NCI-H748 treated with DMSO at 0.1 percent for 48 hours (cell line): ENCODE data around the gene ST6GALNAC6.

Experiments used
- DNase-seq: peaks from one replicate; lab custom pipeline; 2025; lab: John Stamatoyannopoulos, UW

The ST6GALNAC6 gene

GRCh38 chr9:127916720-127917581, 17.5 kb upstream of the ST6GALNAC6 start, which contains the start of gene ST6GALNAC4:
TSS of gene ST6GALNAC4 (minus strand) at chr9:127917041. CDS start at chr9:127916419, 622 bp downstream.
- peak; percentile 70 for DNase-seq

GRCh38 chr9:127915801-127916719, 16.7 kb upstream of the ST6GALNAC6 start:
- DNase-seq: no peak

GRCh38 chr9:127915325-127915752, 15.9 kb upstream of the ST6GALNAC6 start:
- DNase-seq: no peak

- DNase-seq: no peak
These were observed 14.3 kb upstream of the ST6GALNAC6 start for GRCh38 chr9:127913682-127914081.

- no peak for DNase-seq
These were observed 13.5 kb upstream of the ST6GALNAC6 start for GRCh38 chr9:127912882-127913281.

- no peak for DNase-seq
These were observed 12.9 kb upstream of the ST6GALNAC6 start for GRCh38 chr9:127912296-127912695.

DNA sequence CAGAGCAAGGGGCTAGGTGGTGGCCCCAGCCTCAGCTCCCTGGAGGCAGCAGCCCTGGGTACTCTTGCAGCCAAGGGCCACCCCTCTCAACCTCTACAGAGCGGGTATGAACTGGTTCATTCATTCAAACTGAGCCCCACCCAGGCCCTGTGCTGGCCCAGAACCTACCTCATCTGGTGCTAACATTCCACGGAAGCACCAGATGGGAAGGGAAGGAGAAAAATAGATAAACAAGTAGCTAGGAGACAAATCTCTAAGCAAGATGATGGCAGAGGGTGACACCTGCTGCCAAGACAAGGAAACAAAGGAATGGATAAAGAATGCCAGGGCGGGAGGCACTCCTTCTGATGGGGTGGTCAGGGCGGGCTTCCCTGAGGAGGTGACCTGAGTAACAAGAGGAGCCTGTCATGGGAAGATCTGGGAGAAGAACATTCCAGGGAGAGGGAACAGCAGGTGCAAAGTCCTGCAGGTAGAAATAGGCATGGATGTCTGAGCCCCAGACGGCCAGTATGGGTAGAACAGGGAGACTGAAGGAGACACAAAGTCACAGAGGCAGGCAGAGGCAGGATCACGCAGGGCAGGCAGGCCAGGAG, 11.3 kb upstream of the ST6GALNAC6 start:
- no peak for DNase-seq

- no peak for DNase-seq
These were observed 10.5 kb upstream of the ST6GALNAC6 start for GRCh38 chr9:127909839-127910273.

DNA sequence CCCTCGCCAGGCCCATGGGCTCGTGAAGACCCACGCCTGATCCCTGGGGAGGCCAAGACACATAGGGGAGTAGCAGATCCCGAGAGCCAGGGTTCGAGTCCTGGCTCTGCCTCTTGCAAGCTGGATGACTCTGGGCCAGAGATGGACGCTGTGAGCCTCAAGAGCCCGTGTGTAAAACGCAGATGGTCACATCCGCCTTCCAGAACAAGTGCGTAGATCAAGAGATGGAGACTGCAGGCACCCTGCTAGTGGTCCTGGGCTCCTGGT, 9.2 kb upstream of the ST6GALNAC6 start:
- DNase-seq: no peak

DNA sequence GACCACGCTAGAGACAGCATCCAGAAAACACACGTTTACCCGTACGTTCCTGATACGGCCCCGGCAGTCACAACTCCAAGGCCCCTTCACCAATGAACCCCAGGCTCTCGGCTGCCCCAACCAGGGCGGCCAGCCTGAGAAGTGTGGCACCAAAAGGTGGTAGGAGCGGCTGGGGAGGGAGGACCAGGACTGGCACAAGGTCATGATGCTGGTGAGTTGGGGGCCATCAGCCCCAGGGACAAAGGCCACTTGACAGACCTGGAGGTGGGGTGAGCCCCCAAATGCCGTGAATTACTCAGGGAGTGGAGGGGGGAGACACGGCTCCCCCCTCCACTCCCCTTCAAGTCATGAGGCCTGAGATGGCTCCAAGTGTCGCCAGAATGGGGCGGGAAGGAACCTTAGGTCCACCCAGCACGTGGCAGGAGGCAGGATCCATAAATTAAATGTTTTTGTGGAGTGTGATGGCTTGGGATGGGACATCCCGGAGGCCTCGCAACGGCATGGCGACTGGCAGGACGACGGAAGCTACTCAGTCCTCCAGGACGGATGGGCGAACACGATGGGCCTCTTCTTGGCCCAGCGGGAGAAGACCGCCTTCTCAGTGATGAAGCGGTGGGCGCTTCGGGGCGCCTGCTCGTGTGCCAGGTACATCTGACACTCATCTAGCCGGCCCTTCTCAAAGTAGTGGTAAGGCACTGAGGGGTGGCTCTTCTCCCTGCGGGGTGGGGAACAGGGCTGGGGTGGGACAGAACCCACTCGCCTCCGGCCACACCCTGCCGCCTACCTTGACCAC, 8.7 kb upstream of the ST6GALNAC6 start:
- DNase-seq: no peak

- DNase-seq: no peak
These were observed 6.4 kb upstream of the ST6GALNAC6 start for GRCh38 chr9:127905788-127906191.

DNA sequence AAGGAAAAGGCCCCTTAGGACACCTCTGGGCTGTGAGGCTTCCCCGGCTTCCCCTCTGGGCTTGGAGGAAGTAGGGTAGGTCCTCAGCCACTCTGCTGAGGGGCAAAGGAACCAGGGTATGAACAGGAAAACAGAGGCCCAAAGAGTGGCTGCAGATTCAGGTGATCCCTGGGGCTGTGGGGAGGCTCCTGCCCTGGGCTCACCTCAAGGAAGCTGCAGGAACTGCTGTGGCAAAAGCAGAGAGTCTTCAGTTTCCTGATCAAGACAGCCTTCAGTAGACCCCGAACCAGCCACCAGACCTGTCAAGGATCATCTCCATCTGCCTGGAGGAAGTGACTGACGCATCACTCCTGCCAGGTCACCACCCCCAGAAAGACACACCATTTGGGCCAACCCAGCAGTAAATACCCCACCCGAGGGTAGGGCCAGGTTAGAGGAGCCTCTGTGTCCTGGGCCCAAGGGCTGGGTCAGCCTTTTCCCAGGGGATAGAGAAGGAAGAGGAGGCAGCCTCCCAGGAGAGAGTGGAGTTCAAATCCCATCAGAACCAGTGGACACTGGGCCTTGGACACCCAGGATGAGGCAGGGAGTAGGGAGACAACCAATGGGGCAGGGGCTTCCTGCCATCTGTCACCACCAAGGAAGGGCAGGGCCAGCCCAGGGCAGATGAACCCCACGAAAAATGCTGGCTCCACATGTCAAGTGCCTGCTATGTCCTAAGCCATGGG, 5.8 kb upstream of the ST6GALNAC6 start:
- no peak for DNase-seq

GRCh38 chr9:127904561-127905003, 5.2 kb upstream of the ST6GALNAC6 start:
- no peak for DNase-seq

DNA sequence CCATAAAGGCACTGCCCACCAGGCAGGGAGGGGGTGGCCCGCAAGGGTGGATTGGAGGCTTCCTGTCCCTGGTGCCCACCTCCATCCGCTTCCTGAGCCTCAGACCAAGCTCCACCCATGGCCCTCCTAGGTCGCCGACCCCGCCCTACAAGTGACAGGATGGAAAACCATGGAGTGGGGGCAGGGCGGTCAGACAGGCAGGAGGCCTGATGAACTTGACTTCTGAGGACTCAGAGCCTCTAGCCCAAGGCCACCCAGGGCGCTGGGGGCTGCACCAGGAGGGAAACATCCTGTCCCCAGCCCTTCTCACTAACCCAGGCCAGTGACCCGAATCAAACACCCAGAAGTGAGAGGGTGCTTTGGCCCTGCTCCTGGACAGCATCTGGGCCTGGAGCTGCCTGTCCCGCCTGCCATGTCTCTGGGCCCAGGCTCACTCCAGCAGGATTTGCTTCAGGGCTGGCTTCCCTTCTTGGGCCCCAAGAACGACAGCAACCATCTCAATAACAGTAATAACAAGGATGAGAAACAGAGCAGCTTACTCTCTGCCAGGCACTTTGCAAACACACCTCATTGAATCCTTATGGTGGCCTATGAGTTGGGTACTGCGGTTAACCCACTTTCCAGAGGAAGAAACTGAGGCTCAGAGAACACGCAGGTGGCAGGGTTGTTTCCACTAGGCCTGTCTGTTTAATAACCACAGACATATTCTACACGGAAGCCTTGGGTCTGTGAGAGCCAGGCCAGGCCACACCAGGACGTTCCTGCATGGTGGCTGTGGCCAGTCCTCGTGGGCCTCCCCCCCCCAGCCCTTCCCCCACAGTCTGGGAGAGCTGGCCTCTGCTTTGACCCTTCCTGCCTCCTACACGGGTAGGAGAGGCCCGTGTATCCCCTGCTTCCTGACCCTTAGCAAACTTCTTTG, 4.4 kb upstream of the ST6GALNAC6 start:
- no peak for DNase-seq

DNA sequence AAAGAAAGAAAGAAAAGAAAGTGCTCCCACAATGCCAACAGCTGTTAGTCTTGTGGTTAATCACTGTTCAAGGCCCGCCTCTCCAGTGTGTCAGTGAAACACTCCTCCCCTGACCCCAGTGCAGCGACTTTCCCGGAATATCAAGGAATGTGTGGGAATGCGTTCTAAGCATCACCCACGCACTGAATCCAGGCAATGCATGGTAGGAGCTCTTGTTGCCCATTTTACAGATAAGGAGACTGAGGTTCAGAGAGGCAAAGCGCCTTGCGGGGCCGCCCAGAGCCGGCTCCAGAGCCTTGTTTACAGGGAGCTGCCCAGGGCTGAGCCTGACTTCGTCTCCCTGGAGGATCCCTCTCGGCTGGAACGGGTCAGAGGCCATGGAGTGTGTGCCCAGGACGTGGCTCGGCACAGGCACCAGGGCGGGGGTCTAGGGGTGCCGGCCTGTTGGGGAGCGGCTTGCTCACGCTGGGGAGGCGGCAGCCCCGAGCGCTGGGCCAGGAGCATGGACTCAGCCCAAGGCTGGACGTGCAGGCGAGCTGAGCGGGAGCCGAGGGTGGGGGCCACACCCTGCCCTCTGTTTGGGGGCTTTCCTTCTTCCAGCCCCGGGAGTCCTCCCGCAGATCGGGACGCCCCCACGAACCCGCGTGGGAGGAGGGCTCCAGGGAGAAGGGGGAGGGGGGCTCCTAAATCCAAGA, 823 bp downstream of the ST6GALNAC6 start:
- DNase-seq: no peak

DNA sequence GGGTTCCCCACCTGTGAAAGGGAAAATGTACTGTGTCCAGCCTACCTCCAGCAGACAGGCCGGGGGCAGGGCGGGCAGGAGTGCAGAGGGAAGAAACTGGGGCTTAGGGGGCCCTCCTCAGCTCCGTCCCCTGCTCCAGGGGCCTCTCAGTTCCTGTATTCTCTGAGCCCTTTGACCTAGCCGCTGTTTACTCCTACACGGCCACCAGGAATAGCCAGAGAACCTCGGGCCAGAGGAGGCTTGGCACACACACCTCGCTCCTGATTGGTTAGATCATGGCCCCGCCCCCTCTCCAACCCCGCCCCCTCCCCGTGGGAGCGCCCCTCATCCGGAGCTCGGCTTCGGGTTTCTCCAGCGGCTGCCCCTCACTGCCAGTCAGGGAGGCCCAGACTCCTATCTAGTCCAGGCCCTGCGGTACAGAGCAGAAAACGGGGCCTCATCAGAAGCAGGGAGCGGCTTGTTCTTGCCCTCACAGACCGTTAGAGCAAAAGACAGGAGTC, 2.2 kb downstream of the ST6GALNAC6 start:
- peak; percentile 27 for DNase-seq

GRCh38 chr9:127896395-127897192, 2.8 kb downstream of the ST6GALNAC6 start:
- no peak for DNase-seq

DNA sequence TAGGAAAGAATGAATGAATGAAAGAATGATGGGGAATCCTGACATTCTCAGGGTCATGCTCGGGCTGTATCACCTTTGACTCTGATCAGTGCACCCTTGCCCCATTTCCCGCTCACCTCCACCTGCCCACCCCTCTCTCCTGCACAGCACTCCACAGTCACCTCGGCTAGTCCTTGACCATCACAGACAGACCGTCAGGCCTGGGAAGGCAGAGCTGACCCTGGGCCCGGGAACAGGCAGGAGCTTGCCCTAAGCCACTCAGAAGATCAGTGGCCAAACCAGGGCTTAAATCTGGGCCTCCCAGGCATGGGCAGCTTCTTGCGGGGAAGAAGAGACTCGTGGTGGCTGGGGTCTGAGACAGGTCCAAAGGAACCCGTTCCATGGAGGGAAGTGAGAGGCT, 3.6 kb downstream of the ST6GALNAC6 start:
- DNase-seq: no peak
